Omental fat pad (tissue), 4 donors: ENCODE results near the gene BMP7. TPM values are rescaled to one million over a fixed set of nuclear protein-coding genes. Genes with fewer than 3 reads are reported as not detected.

Source experiments
- ATAC-seq: fragments of 150-250 bp; one replicate; pipeline ENCODE4 v1.9.1; 2016; ENCODE audit warnings: mild to moderate bottlenecking, moderate library complexity; ENCODE audit not compliant: low FRiP score
- DNase-seq: peaks from one replicate; pipeline ENCODE4 v3.0.0-alpha.2; 2019; ENCODE audit warnings: low spot score
- CTCF ChIP-seq, 3 donors: fragments of 450-650 bp; IDR thresholded peaks; one replicate each; pipeline ENCODE4 v1.5.1; 2016 to 2017; ENCODE audit warnings: antibody characterized with exemption in 3 of 3, mild to moderate bottlenecking in 3 of 3, moderate library complexity in 2 of 3
- total RNA-seq, 4 donors: library from RNA; depleted of rRNA; stranded (reverse); fragments of >200 nt; gene quantifications; one replicate each; pipeline ENCODE4 v1.1.0, GENCODE V29; 2016

BMP7 gene
- total RNA-seq, 4 donors from 2014 or later = 0.79 to 5.1 (median 1.7) TPM

GRCh38 chr20:57294550-57294949, 28.1 kb upstream of the BMP7 start:
- ATAC-seq (no peak), DNase-seq (no peak)
- no peak for TF ChIP-seq CTCF (IDR thresholded peaks at IDR 0.05)

- no peak for TF ChIP-seq CTCF (IDR thresholded peaks at IDR 0.05)
- DNase-seq (no peak), ATAC-seq (no peak)
These were observed 27.6 kb upstream of the BMP7 start for GRCh38 chr20:57293995-57294394.

GRCh38 chr20:57292611-57293010, 26.2 kb upstream of the BMP7 start:
- DNase-seq (no peak), ATAC-seq (no peak)
- TF ChIP-seq CTCF (IDR thresholded peaks at IDR 0.05) = no peak

GRCh38 chr20:57291694-57292093, 25.3 kb upstream of the BMP7 start:
- DNase-seq = no peak
- TF ChIP-seq CTCF (IDR thresholded peaks at IDR 0.05) = no peak
- ATAC-seq = no peak

- no peak for DNase-seq
- no peak for ATAC-seq
- TF ChIP-seq CTCF (IDR thresholded peaks at IDR 0.05) = no peak
These were observed 24.6 kb upstream of the BMP7 start for GRCh38 chr20:57291003-57291402.

- TF ChIP-seq CTCF (IDR thresholded peaks at IDR 0.05) = no peak
- DNase-seq (no peak), ATAC-seq (no peak)
These were observed 23.7 kb upstream of the BMP7 start for GRCh38 chr20:57290178-57290484.

GRCh38 chr20:57289391-57290177, 23.1 kb upstream of the BMP7 start:
- DNase-seq = no peak
- no peak for TF ChIP-seq CTCF (IDR thresholded peaks at IDR 0.05)
- no peak for ATAC-seq
